Right cardiac atrium (tissue), 5 donors: ENCODE results near the gene RNF32. TPM values are rescaled to one million over a fixed set of nuclear protein-coding genes. Genes with fewer than 3 reads are reported as not detected.
A peak's percentile ranks its signal among the peaks of the same experiment; 100 is the strongest.
"Not testable (repeated sequence)": the region's sequence is repeated elsewhere in the genome, so short reads cannot be mapped to it uniquely, and the experiment has no call there.

Experiments
- ATAC-seq, 2 donors: fragments of 200-7000 bp; cut with Tn5 transposase; one replicate each; pipeline versions ENCODE4 v1.8.0 to v1.9.1; 2020; ENCODE audit warnings: moderate library complexity in 2 of 2, mild to moderate bottlenecking in 1 of 2
- DNase-seq, 3 donors: peaks; one replicate each; pipeline ENCODE4 v3.0.0-alpha.2; 2020
- H3K27ac ChIP-seq: one replicate; pipeline ENCODE4 v1.5.1; 2013; ENCODE audit warnings: mild to moderate bottlenecking, low read length, control low read depth, moderate library complexity
- H3K27me3 ChIP-seq: one replicate; pipeline ENCODE4 v1.6.1; 2013; ENCODE audit not compliant: control insufficient read depth, insufficient read depth
- H3K4me1 ChIP-seq: one replicate; pipeline ENCODE4 v1.6.1; 2013; ENCODE audit warnings: low read length; ENCODE audit not compliant: control insufficient read depth, insufficient read depth
- H3K4me3 ChIP-seq: one replicate; pipeline ENCODE4 v1.5.1; 2013; ENCODE audit warnings: low read length, control low read depth
- H3K9me3 ChIP-seq: one replicate; pipeline ENCODE4 v1.6.1; 2013; ENCODE audit warnings: low read length; ENCODE audit not compliant: control insufficient read depth
- WGBS: extraction: QIAGEN DNeasy Blood & Tissue Kit; methylation state at CpG from one replicate; pipeline ENCODE4 v1.1.7; 2013; 5-methylcytosine and 5-hydroxymethylcytosine counted together
- intact Hi-C, 4 donors: fragments of 100-400 bp; cut with DNase I; formaldehyde crosslinking; loops; one replicate each; pipeline versions ENCODE4 v1.11.0 to v1.14.0; 2022 to 2023
- polyA plus RNA-seq: library from polyadenylated mRNA; stranded (reverse); fragments of 200-250 nt; gene quantifications from one replicate; pipeline ENCODE4 v1.2.3, GENCODE V29; 2013
- total RNA-seq, 4 donors: library from RNA; stranded (reverse); fragmentation: NEBNext Ultra II Directional; extraction: Animal tissue kit (Norgen Biotek cat#: 25700); gene quantifications; one replicate each; pipeline ENCODE4 v1.2.1, GENCODE V29; 2021
- donor health status: healthy with polysubstance abuse.
- donor health status: DM: no; HTN: yes; CAD: no.
- donor health status: DM: no; HTN: no; CAD: no.
- donor health status: DM: no; HTN: yes; CAD: no; lungs with severe emphysema.
- donor health status: DM: yes; HTN: yes; CAD: no.

The RNF32 gene
- total and polyA plus RNA-seq, 5 donors = 0.47 to 1.3 (median 0.49) TPM

GRCh38 chr7:156629873-156630272 lies 10.7 kb upstream of the RNF32 start:
- Histone ChIP-seq H3K4me3 (no peak overlapping the region), H3K4me1 (no peaks in the 10 kb centered on the region), H3K27me3 (no peaks in the 10 kb centered on the region), H3K27ac (no peak overlapping the region), H3K9me3 (no peaks in the 10 kb centered on the region)
- 99% methylated on average over 2 of the region's 2 CpGs for WGBS
- intact Hi-C loops = no loop called here
- no peak for DNase-seq
- no peak for ATAC-seq

GRCh38 chr7:156634117-156634516 lies 6.5 kb upstream of the RNF32 start:
- ATAC-seq (no peak), DNase-seq (no peak)
- Histone ChIP-seq H3K27me3 (no peaks in the 10 kb centered on the region), H3K4me1 (no peaks in the 10 kb centered on the region), H3K27ac (no peak overlapping the region), H3K9me3 (no peaks in the 10 kb centered on the region), H3K4me3 (no peak overlapping the region)
- 80% methylated on average over 3 of the region's 3 CpGs for WGBS
- intact Hi-C loops = no loop called here

- DNase-seq (no peak), ATAC-seq (no peak)
- no peaks in the 10 kb centered on the region for H3K9me3 ChIP-seq
- H3K27me3 ChIP-seq = no peaks in the 10 kb centered on the region
- intact Hi-C loops = no loop called here
- no peaks in the 10 kb centered on the region for H3K4me1 ChIP-seq
- no peak overlapping the region for H3K4me3 ChIP-seq
- WGBS = 82% methylated on average over 7 of the region's 7 CpGs
- no peak overlapping the region for H3K27ac ChIP-seq
Measured at GRCh38 chr7:156635529-156636385, 4.8 kb upstream of the RNF32 start.

GRCh38 chr7:156637093-156637492 lies 3.5 kb upstream of the RNF32 start:
- H3K27me3 ChIP-seq, H3K4me1 ChIP-seq, intact Hi-C loops, ATAC-seq, DNase-seq, H3K4me3 ChIP-seq, H3K27ac ChIP-seq, H3K9me3 ChIP-seq: not testable (repeated sequence)
- WGBS = 99% methylated on average over 7 of the region's 7 CpGs

GRCh38 chr7:156638443-156639077 lies 2.0 kb upstream of the RNF32 start:
- ATAC-seq = no peak
- 97% methylated on average over 8 of the region's 8 CpGs for WGBS
- Histone ChIP-seq H3K27me3 (no peaks in the 10 kb centered on the region), H3K4me1 (no peaks in the 10 kb centered on the region), H3K9me3 (no peaks in the 10 kb centered on the region), H3K27ac (no peak overlapping the region), H3K4me3 (no peak overlapping the region)
- intact Hi-C loops = no loop called here
- DNase-seq = no peak

- Histone ChIP-seq H3K27me3 (no peaks in the 10 kb centered on the region), H3K9me3 (no peaks in the 10 kb centered on the region), H3K27ac (no peak overlapping the region), H3K4me1 (no peaks in the 10 kb centered on the region), H3K4me3 (peak overlapping the region; percentile 78)
- DNase-seq (peak in 2 of 3 donors; percentile 49 to 55), ATAC-seq (peak; percentile 14 to 33)
- intact Hi-C loops = no loop called here
- 47% methylated on average over 52 of the region's 52 CpGs for WGBS
Measured at GRCh38 chr7:156639426-156640256, 933 bp upstream of the RNF32 start.

GRCh38 chr7:156640949-156641485 lies 443 bp downstream of the RNF32 start:
- Histone ChIP-seq H3K9me3 (no peaks in the 10 kb centered on the region), H3K27ac (no peak overlapping the region), H3K27me3 (no peaks in the 10 kb centered on the region), H3K4me3 (peak overlapping the region; percentile 78), H3K4me1 (no peaks in the 10 kb centered on the region)
- intact Hi-C loops = no loop called here
- WGBS = 8% methylated on average over 30 of the region's 30 CpGs
- peak; percentile 14 to 39 for ATAC-seq
- no peak for DNase-seq

GRCh38 chr7:156642306-156643045 lies 1.9 kb downstream of the RNF32 start:
- Histone ChIP-seq H3K27me3 (no peaks in the 10 kb centered on the region), H3K9me3 (no peaks in the 10 kb centered on the region), H3K4me1 (no peaks in the 10 kb centered on the region), H3K27ac (no peak overlapping the region), H3K4me3 (no peak overlapping the region)
- intact Hi-C loops = no loop called here
- DNase-seq = no peak
- 75% methylated on average over 13 of the region's 13 CpGs for WGBS
- ATAC-seq = no peak

- ATAC-seq, H3K4me3 ChIP-seq, DNase-seq, H3K9me3 ChIP-seq, intact Hi-C loops, H3K27me3 ChIP-seq, H3K27ac ChIP-seq, H3K4me1 ChIP-seq: not testable (repeated sequence)
- 96% methylated on average over 5 of the region's 5 CpGs for WGBS
Measured at GRCh38 chr7:156647330-156647729, 6.8 kb downstream of the RNF32 start.

- intact Hi-C loops = no loop called here
Measured at GRCh38 chr7:156650042-156650441, 9.5 kb downstream of the RNF32 start.

More at GRCh38 chr7:156650042-156650441, 9.5 kb downstream of the RNF32 start:
- no peak overlapping the region for H3K27ac ChIP-seq
- H3K4me1 ChIP-seq = no peaks in the 10 kb centered on the region
- no peak overlapping the region for H3K4me3 ChIP-seq
- WGBS = 75% methylated on average over 9 of the region's 9 CpGs
- no peak for ATAC-seq
- no peak for DNase-seq
- H3K27me3 ChIP-seq = no peaks in the 10 kb centered on the region
- no peaks in the 10 kb centered on the region for H3K9me3 ChIP-seq
